Islet of Langerhans (tissue), 1 donor: ENCODE data around the gene HARS1.
"Not testable (repeated sequence)": the region's sequence is repeated elsewhere in the genome, so short reads cannot be mapped to it uniquely, and the experiment has no call there.

Experiments
- FAIRE-seq: peaks from one replicate; lab custom pipeline; 2011; peaks lifted over from hg19 to GRCh38; lab: Jason Lieb, UNC

Gene HARS1

DNA sequence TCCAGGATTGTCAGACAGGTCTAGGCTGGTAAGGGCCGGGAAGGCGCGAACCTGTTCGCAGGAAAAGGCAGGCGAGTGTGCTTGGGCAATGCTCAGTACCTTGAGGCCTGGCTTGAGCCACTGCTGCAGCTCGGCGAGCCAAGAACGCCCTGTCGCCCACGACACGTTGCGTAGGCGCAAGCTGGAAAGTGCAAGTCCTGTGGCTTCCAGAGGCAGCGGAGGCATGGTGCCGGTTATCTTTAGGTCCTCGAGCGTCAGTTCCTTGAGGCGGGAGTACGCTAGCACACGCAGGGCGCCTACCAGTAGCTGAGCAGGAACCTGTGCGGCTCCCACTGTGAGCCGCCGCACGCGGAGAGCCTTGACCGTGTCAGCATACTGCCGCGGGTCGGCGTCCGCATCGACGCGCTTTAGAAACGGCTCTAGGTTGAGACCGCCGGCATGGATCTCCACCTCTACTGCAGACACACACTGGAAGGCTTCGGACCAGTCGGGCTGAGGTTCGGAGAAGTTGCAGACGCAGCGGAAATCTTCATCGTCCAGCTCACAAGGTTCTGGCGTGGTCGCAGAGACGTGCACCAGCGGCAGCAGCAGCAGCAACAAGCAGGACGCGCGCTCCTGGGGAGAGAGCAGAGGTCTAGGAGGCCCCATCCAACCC is 58.7 kb downstream of the HARS1 start:
- FAIRE-seq = no peak

DNA sequence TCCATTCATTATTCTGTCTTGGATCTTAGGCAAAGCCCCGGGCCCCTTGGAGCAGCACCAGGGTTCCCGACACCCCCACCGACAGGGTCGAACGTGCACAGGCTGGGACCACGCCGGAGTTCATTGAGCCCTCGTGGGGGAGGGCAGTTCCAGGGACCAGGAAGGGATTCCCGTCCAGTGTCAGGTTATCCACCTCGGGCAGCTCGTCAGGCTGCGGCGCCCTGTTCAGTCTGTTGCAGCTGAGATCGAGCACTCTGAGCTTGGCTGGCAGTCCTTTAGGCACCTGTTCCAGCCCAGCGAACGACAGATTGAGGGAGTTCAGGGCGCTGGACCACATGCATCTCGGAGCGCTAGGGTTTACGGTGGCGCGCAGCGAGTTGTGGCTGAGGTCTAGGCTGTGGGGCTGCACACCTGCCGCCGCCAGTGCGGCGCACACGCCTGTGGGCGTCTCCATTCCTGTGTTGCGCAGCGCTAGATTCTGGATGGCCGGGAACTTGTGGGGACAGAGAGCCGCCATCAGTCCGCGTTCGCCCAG is 59.3 kb downstream of the HARS1 start:
- FAIRE-seq = no peak

DNA sequence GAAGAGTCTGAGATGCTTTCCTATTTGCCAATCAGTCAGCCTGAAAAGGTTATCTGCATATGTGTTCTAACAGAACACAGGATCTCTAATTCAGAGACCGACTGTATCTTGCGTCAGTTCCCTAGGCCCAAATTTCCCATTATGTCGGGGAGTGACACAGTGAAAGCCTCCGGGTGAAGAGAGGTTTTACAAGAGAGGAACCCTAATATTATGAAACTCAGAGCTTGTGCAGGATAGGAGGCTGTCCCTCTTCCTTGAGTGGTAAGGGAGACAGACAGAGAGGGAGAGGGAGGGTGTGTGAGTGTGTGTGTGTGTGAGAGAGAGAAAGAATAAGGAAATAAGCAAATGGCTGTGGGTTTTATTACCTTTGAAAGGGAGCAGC is 60.1 kb downstream of the HARS1 start:
- no peak for FAIRE-seq

DNA sequence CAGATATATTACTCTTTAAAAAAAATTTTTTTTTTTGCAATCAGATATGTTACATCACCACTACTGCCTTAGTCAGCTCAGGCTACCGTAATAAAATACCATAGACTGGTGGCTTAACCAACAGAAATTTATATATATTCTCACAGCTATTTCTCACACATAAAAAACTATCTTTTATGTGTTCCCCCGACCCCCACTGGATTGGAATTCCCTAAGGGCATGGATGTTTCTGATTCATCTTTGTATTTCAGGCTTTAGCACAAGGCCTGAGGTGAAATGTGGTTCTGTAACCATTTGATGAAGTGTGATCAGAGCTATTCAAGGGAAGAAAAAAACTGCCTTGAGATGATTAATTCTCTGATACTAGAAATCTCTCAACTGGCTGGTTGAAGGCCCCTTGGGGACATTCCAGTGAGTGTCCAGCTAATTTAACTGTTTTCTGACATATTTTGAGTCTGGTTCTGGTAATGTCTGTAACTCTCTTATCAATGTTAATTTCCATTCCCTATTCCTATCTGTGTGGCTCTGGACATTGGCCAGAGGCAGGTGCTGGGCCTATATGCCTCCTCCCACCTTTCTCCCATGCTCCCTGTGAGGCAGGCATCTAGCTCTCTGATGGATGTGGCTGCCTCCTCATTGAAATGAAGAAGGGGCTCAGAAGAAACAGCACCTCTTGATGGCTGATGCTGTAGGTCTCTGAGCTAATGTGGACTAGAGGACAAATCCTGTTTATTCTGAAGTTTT is 60.7 kb downstream of the HARS1 start:
- FAIRE-seq = no peak

DNA sequence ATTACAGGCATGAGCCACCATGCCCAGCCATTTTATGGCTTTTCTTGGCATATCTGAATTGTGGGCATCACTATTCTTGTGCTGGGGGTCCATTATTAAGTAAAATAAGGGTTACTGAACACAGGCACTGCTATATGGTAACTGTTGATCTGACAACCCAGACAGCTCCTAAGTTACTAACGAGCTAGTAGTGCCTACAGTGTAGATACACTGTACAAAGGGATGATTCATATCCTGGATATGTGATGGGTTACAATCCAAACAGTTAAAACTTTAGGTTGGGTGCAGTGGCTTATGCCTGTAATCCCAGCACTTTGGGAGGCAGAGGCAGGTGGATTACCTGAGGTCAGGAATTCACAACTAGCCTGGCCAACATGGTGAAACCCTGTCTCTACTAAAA is 62.5 kb downstream of the HARS1 start:
- FAIRE-seq = no peak

DNA sequence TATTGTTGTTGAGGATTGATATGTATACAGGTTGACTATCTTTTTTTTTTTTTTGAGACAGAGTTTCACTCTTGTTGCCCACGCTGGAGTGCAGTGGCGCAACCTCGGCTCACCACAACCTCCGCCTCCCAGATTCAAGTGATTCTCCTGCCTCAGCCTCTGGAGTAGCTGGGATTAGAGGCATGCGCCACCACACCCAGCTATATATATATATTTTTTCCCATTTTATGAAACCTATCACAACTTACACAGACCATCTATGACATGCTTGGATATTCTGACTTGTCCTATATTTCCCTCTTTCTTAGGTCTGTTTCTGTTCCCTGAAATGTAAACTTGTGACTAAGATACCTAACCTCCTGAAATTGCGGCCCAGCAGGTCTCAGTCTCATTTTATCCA is 63.2 kb downstream of the HARS1 start:
- no peak for FAIRE-seq

DNA sequence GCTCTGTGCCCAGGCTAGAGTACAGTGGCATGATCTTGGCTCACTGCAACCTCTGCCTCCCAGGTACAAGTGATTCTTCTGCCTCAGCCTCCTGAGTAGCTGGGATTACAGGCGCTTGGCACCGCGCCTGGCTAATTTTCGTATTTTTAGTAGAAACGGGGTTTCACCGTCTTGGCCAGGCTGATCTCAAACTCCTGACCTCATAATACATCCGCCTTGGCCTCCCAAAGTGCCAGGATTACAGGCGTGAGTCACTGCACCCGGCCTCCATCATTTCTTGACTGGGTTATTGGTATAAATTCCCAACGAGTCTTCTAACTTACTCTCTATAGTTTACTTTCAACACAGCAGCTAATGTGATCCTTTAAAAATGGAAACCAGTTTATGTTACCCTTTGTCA is 66.3 kb downstream of the HARS1 start:
- FAIRE-seq = not testable (repeated sequence)
